ENCODE measurements around the gene RPS19.

The RPS19 gene

DNA sequence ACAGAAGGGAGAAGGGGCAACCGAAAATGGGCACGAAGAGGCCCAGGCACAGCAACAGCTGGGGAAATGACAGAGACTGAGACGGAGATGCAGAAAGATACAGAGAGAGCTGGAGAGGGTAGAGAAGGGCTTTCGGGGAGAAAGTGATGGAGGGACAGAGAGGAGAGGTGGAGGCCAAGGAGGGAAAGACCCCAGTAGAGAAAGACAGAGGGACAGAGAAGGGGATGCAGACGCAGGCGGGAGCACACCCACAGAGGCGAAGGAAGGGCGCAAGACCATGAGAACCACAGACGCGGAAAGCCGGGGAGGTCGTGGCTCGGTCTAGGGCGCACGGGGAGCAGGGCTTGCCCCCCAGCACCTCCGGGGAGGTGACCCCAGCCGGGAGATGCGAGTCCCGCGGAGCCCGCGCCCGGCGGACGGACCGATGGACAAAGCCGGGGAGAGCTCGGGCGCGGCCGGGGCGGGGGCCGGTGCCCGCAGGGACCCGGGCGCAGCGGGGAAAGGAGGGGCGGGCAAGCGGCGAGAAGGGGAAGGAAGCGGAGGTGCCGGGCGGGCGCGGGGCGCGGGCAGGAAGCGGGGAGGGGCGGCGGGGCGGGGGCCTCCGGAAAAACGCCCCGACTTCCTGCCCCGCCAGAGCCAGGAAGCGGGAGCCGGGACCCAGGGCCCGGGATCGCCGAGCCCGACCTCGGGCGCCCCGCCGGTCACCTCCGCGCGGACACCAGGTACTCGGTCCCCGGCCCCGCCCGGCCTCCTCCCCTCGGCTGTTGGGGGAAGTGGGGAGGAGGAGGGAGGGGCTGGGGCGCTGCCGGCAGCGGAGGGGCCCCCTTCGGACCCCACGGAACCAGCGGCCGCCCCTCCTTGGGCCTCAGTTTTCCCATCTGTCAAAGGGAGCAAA is 22.8 kb downstream of the RPS19 start, which contains the start of gene ARHGEF1:
ARHGEF1 (plus strand) TSS at position 617 of the 895 bp plus-strand sequence. CDS start 4,899 bp downstream, outside the sequence.
- DNase-seq (ENCODE audit: low read depth) = peak; percentile 69
- peak within 1 kb of the TSS; percentile 91 for H3K4me3 ChIP-seq (ENCODE audit: low read depth, low read length)
- TF ChIP-seq, protein P1, sequence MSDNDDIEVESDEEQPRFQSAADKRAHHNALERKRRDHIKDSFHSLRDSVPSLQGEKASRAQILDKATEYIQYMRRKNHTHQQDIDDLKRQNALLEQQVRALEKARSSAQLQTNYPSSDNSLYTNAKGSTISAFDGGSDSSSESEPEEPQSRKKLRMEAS (IDR thresholded peaks at IDR 0.05; ENCODE audit: low read depth, low read length) = no peak
- no peak for TF ChIP-seq MYC (IDR thresholded peaks at IDR 0.05; ENCODE audit: low read depth, low read length)
- TF ChIP-seq, protein P2, sequence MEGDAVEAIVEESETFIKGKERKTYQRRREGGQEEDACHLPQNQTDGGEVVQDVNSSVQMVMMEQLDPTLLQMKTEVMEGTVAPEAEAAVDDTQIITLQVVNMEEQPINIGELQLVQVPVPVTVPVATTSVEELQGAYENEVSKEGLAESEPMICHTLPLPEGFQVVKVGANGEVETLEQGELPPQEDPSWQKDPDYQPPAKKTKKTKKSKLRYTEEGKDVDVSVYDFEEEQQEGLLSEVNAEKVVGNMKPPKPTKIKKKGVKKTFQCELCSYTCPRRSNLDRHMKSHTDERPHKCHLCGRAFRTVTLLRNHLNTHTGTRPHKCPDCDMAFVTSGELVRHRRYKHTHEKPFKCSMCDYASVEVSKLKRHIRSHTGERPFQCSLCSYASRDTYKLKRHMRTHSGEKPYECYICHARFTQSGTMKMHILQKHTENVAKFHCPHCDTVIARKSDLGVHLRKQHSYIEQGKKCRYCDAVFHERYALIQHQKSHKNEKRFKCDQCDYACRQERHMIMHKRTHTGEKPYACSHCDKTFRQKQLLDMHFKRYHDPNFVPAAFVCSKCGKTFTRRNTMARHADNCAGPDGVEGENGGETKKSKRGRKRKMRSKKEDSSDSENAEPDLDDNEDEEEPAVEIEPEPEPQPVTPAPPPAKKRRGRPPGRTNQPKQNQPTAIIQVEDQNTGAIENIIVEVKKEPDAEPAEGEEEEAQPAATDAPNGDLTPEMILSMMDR (IDR thresholded peaks at IDR 0.05; ENCODE audit: low read depth, low read length) = no peak
- TF ChIP-seq POLR2A (IDR thresholded peaks at IDR 0.05; ENCODE audit: extremely low read depth, insufficient read length) = no peak

DNA sequence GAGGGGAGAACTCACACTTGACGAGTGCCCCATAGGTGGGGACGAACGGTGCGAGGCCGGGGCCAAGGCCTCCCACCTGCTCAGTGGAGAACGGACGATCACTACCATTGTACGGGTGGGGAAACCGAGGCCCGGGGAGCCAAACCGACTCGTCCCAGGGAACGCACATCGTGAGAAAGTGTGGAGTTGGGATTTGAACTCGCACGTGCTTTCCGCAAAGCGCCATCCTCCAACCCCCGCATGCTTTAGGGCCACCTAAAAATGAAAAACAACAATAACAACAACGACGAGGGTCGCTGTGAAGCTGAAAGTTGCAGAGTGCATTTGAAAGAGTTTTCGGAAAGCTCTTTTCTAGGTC is 23.4 kb downstream of the RPS19 start:
- H3K4me3 ChIP-seq (ENCODE audit: low read depth, low read length) = peak overlapping the region; percentile 91
- TF ChIP-seq, protein P2 (IDR thresholded peaks at IDR 0.05; ENCODE audit: low read depth, low read length) = no peak
- TF ChIP-seq POLR2A (IDR thresholded peaks at IDR 0.05; ENCODE audit: extremely low read depth, insufficient read length) (no peak), MYC (IDR thresholded peaks at IDR 0.05; ENCODE audit: low read depth, low read length) (0 out of 2 replicates have a peak, but pooled peaks have one; percentile 60)
- TF ChIP-seq, protein P1 (IDR thresholded peaks at IDR 0.05; ENCODE audit: low read depth, low read length) = peak; percentile 82
- no peak for DNase-seq (ENCODE audit: low read depth)

DNA sequence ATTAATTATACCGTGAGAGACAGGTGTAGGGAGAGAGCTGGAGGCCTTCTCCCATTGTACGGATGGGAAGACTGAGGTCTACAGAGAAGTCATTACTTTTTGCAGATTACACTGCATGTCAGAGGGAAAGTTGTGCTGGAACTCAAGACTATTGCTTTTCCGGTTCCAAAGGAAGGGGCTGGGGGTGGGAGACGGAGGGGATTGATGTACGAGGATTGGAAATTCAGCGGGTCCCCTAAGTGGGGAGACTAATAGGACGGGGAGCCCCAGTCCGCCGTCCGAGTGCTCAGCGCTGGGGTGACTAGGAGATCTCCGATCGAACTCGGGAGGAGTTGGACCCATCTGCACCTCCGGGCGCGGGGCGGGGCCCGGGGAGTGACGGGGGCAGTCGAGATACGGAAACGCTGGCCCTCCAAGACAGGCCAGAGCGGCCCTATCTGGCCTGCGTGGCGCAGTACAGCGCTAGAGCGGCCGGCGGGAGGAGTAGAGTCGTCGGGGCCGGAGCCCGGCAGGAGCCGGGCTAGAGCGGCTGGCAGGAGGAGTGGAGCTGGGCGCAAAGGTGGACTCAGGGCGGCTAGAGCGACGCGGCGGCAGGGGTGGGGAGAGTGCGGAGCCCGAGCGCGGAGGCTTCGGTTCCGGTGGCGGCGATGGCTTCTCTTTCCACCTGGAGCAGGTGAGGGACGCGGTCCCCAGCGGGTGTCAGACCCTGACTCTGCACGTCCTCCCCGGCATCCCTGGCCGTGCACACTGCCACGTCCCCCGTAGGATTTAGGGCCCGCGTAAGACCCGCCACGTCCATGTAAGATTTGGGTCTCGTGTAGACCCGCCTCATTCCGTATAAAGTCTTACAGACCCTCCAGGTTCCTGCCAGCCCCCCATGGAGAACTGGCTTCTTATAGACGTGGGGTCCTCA is 24.0 kb downstream of the RPS19 start:
- peak overlapping the region; percentile 91 for H3K4me3 ChIP-seq (ENCODE audit: low read depth, low read length)
- TF ChIP-seq, protein P1 (IDR thresholded peaks at IDR 0.05; ENCODE audit: low read depth, low read length) = no peak
- peak; percentile 55 for TF ChIP-seq POLR2A (IDR thresholded peaks at IDR 0.05; ENCODE audit: extremely low read depth, insufficient read length)
- TF ChIP-seq MYC (IDR thresholded peaks at IDR 0.05; ENCODE audit: low read depth, low read length) = 0 out of 2 replicates have a peak, but pooled peaks have one; percentile 23
- TF ChIP-seq, protein P2 (IDR thresholded peaks at IDR 0.05; ENCODE audit: low read depth, low read length) = no peak
- peak; percentile 93 for DNase-seq (ENCODE audit: low read depth)

DNA sequence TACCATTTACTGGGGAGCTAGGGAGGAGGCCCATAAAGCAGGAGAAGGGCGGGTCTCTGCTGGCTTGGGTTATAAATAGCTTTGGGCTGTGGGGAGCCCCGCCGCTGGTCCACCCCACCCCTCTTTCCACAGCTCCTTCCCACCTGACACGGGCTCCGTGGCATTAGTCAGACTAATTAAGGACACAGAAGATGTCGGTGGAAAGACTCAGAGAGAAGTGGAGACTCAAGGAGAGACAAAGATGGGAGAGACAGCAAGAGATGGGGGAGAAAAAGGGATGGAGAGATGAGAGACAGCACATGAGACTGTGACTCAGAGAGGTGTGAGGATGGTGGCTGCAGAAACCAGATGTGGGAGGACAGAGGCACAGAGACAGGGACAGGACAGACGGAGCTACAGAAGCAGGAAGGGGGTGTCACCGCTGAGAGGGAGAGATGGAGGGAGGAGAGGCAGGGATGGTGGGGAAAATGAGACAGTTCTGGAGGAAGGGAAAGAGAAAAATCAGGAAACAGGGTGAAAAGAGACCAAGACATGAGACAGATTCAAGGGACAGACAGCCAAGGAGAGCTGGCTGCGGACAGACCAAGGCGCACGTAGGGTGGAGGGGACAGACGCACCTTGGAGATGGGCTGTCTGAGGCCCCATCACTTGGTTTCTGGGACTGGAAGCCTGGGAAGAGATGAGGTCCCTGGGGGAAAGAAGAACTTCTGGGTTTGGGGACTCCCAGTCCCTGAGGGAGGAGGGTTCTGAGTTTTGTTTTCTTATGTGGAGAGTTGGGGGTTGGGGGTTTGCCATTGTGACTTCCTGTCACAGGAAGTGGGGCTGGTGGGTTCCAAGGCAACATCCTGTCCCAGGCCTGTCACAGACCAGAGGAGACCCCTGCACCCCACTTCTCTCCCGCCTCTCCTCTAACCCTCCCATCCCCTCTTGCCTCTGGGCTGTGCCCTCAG is 27.0 kb downstream of the RPS19 start:
- TF ChIP-seq POLR2A (IDR thresholded peaks at IDR 0.05; ENCODE audit: extremely low read depth, insufficient read length) (no peak), MYC (IDR thresholded peaks at IDR 0.05; ENCODE audit: low read depth, low read length) (no peak)
- TF ChIP-seq, protein P1 (IDR thresholded peaks at IDR 0.05; ENCODE audit: low read depth, low read length) = no peak
- TF ChIP-seq, protein P2 (IDR thresholded peaks at IDR 0.05; ENCODE audit: low read depth, low read length) = no peak
- peak; percentile 56 for DNase-seq (ENCODE audit: low read depth)
- no peak overlapping the region for H3K4me3 ChIP-seq (ENCODE audit: low read depth, low read length)
